Activated CD4-positive, CD25-positive, alpha-beta regulatory T cell treated with anti-CD3 and anti-CD28 coated beads, Interleukin-2, amount 50 U/mL, for 24 hours (primary cell): Measurements from ENCODE around the gene PWWP2B.

Experiments
- ATAC-seq, 2 donors: fragments of 150-1000 bp; cut with Tn5 transposase; one replicate each; pipeline ENCODE4 v1.10.0; 2021; ENCODE audit warnings: mild to moderate bottlenecking in 1 of 2, moderate library complexity in 1 of 2

The PWWP2B gene

DNA sequence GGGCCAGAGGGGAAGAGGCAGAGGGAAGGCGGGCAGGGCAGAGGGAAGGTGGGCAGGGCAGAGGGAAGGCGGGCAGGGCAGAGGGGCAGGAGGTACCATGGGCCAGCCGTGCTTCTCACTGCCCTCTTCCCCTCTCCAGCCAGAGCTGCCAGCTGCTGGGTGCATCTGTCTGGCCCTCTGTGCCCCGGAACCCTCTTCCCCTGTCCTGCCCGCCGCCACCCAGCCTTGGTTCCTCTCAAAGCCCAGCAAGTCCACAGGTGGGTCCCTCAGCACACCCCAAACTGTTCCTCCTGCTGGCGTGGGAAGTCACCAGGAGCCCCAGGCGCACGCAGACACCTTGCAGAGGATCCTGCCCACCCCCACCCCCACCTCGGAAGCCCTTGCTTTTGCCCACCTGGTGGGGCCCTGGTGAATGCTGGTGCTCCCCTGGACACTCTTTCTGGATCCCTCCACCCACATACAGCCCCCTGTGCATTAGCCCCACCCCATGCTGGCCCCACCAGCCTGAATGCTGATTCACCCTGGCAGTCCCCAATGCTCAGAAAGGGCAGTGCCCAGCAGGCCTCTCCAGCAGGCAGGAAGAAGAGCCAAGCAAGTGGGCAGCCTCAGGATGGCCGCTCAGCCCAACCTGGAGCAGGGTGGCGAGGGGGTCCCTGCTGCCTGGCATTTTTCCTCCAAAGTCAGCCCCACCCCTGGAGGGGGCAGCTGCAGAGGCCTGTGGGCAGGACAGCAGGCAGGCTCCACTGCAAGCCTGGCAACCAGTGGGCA is 1.9 kb upstream of the PWWP2B start:
- no peak for ATAC-seq

DNA sequence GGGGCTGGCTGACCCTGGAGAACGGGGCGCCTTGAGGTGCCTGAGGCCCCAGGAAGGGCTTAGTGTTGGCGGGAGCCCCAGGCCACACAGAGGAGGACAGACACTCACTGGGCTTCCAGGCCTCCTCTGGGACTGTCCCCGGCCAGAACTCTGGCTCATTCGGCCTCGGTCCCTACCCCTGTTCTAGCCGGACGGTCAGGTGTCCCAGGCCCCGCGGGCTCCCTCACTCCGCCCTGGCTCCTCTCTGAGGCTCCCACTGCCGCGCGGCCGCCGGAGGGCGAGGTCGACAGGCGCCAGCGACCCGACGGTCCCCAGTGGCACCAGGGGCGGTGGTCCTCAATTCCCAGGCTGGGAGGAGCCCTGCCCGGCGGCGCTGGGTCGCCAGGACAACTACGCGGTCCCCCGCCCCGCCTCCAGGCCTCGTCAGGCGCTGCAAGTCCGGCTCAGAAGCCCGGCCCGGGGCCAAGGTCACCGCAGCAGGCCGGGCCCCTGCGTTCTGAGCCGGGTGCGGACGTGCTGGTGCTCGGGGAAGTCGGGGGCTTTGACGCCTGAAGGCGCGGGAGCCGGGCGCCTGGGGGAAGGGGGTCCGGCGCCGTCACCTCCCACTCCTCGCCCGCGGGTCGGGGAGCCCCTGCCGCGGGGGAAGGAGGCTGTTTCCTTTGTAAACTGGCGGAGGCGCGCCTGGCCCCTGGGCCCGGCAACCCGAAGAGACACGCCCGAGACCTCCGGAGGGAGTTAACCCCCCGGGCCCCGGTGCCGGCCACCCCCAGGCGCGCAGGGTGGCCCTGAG is 1.1 kb upstream of the PWWP2B start:
- no peak for ATAC-seq

GRCh38 chr10:132396494-132397035 is 435 bp upstream of the PWWP2B start:
- peak; percentile 64 to 68 for ATAC-seq

GRCh38 chr10:132397671-132398565 is 918 bp downstream of the PWWP2B start:
- ATAC-seq, result peak; percentile 30 to 31

DNA sequence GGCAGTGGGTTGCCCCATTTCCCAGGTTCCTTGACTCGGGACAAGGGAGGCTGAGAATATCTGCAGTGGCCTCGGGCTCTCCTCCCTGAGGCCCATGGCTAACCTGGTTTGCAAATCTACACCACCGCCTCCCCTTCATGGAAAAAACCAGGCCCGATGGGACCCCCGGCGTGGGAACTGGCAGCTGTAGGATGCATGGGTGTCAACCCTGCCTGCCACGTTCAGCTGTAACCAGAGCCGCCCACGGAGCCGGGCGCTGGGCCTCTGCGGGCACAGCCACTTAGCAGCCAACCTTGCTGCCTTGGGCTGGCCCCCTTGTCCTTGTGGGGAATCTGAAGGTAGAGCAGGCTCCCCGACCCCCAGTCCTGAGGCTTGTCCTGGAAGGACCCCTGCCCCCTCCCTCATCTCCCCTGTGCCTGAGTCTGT is 1.6 kb downstream of the PWWP2B start:
- ATAC-seq, result no peak

DNA sequence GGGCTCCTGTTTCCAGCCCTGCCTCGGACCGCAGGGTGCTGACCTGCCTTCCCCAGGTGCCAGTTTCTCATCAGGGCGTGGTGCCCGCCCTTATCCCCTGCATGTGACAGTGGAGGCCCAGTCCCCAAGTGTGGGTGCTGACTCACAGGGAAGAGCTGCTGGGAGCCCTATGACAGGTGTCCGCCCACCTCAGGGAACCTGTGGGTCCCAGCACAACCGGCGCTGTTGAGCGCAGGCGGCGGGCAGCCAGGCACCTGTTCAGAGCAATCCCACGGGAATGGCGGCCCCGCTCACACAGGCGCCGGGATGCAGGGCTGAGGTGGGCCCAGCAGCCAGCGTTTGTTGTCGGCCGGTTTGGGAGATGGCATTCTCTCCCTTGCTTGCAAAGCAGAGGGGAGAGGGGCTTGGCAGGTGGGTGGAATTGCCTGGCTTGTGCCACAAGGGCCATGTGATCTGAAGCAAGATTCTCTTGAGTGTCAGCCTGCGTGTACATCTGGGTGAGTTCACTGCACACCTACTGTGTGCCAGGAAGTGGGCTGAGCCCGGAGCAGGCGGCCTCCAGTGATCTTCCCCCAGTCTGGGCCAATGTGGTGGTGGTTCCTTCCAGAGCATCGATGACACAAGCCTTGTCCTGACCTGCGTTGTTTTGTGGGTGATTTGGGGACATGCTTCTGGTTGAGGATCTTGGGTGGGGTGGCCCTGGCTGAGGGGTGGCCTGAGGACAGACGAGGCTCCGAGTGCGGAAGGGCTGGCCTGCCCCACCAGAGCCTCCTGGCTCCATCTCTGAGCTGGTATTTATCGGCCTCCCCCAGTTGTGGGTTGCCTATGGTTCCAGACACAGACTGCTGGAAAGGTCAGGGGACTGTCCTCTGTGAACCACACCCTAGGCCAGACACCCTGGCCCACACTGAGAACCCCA is 2.4 kb downstream of the PWWP2B start:
- no peak for ATAC-seq

DNA sequence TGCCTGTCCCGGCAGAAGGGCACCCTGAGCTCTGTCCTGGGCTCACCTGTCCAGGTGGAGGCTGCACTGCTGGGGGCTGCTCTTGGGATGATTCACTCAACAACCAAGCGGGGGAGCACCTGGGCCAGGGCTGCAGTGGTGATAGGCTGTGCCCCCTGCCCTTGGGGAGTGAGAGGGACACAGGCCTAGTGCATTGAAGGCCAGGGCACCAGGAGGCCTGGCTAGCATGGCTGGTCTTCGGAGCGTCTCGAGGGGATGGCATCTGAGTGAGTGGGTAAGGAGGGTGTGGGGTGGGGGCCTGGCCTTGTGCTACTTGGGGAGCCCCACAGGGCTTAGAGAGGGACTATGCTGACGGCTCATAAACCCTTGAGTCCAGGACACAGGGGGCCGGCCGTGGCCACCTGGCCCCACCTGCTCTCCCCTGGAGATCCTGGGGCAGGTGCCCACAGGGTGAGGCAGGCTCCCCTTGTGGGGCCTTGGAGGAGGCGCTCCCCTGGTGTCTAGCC is 3.1 kb downstream of the PWWP2B start:
- no peak for ATAC-seq

- no peak for ATAC-seq
These were observed 3.6 kb downstream of the PWWP2B start for GRCh38 chr10:132400547-132401151.

GRCh38 chr10:132401401-132402118 is 4.6 kb downstream of the PWWP2B start:
- no peak for ATAC-seq

GRCh38 chr10:132402781-132403241 is 5.8 kb downstream of the PWWP2B start:
- ATAC-seq, result no peak

DNA sequence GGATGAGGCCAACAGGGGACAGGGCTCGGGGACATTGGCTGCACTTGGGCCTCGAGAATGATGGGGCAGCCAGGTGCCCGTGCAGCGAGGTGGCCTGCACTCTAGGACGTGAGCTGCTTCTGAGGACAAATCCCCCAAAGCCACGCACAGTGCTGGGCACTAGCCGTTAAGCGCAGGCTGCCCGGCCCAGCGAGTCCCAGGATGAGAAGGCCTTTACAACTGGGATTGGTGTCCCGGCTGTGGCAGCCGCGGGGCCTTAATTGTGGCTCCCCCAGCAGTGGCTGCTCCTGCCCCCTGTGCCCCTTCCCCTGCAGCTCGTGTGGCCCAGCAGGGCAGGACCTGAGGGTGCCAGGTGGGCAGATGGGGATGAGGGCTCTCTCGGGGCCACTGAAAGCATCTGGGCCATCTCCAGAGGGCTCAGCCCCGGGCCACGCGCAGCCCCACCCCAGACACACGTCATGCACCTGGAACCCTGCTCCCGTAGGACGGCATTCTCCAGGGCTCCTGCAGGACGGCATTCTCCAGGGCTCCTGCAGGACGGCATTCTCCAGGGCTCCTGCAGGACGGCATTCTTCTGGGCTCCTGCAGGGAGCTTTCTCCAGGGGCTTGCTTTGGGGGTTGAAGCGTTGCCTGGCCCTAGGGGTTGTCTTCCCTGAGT is 6.6 kb downstream of the PWWP2B start:
- no peak for ATAC-seq

DNA sequence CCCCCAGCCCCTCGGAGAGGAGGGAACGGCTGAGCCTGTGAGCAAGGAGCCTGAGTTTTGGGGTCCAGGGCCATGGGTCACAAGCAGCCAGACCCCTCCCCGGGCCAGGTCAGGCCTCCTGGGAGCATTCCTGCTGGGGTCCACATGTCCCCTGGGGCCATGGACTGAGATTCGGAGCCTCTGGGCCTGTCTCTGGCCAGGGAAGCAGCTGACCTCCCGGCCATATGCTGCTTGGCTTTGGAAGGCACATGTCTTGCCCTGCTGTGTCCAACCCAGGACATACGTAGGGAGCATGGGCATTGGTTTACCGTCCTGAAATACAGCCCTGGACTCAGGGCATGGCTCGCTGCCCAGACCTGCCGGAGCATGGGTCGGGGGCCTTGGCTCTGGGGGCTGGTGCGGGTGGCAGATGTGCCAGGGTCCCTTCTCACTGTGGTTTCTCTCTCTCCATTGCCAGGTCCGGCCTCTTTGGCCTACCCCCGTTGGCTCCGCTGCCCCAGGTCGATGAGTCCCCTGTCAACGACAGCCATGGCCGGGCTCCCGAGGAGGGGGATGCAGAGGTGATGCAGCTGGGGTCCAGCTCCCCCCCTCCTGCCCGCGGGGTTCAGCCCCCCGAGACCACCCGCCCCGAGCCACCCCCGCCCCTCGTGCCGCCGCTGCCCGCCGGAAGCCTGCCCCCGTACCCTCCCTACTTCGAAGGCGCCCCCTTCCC is 7.3 kb downstream of the PWWP2B start:
- ATAC-seq, result no peak

- no peak for ATAC-seq
These were observed 8.0 kb downstream of the PWWP2B start for GRCh38 chr10:132404911-132405462.

GRCh38 chr10:132405463-132405991 is 8.5 kb downstream of the PWWP2B start:
- no peak for ATAC-seq

DNA sequence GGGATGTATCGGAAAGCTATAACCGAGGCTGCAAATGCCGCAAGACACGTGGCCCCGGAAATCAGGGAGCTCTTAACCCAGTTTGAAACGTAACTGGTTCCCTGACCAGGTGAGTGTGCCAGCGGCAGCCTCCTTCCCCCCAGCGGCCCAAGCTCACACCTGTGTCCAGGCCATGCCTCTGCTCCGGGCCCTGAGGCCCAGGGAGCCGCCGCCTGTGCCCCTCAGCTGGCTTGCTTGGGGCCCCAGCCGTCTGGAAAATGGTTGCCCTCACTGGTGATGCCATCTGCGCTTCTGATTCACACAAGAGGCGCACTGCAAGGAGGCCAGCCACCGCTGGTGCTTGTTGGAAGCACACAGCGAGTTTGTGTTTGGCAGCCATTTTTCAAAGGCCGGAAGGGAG is 9.2 kb downstream of the PWWP2B start:
- ATAC-seq, result no peak

GRCh38 chr10:132406750-132407149 is 9.8 kb downstream of the PWWP2B start:
- no peak for ATAC-seq

DNA sequence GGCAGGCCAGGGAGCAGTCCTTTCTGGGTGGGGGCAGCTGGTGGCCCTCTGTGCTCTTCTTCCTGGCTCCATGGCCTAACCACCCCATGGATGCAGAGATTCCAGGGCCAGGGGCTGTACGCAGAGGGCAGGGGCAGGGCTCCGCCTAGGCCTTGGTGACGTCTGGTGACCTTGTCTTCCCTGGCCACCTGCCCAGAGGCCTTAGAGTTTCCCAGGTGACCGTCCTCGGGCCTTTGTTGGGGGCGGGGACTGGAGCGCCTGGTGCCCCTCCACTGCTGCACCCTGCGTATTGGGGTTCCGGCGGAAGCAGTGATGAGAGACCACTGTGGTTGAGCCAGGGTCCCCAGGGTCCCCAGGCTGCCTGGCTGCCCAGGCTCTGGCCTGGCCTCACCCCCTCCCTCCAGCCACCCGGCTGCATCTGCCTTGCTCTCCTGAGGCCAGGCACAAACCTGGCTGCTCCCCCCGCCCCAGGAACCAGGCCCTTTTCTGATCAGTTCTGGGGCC is 10.3 kb downstream of the PWWP2B start:
- ATAC-seq, result no peak

DNA sequence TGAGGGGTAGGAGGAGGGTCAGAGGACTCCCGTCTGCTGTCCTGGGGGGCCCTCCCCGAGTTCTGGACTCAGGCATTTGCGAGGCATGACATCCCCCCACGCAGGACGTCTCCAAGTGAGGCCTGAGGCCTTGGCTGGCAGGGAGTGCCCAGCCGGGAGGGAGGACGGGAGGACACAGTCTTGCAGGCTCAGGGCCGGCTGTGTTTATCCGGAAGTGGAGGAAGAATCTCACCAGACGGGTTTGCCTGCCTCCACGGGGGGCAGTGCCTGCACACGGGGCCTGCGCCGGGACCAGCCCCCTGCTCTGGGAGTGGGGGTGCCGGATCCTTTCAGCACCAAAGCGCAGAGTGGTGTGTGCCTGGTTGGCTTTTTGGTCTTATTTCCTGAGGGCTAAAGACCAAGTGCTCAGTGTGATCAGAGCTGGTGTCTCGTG is 10.9 kb downstream of the PWWP2B start:
- ATAC-seq, result no peak
